Measurements from ENCODE around the gene HSP90AA1.

- TF ChIP-seq, protein P1, sequence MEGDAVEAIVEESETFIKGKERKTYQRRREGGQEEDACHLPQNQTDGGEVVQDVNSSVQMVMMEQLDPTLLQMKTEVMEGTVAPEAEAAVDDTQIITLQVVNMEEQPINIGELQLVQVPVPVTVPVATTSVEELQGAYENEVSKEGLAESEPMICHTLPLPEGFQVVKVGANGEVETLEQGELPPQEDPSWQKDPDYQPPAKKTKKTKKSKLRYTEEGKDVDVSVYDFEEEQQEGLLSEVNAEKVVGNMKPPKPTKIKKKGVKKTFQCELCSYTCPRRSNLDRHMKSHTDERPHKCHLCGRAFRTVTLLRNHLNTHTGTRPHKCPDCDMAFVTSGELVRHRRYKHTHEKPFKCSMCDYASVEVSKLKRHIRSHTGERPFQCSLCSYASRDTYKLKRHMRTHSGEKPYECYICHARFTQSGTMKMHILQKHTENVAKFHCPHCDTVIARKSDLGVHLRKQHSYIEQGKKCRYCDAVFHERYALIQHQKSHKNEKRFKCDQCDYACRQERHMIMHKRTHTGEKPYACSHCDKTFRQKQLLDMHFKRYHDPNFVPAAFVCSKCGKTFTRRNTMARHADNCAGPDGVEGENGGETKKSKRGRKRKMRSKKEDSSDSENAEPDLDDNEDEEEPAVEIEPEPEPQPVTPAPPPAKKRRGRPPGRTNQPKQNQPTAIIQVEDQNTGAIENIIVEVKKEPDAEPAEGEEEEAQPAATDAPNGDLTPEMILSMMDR (IDR thresholded peaks at IDR 0.05) = no peak
- no peak for TF ChIP-seq EP300 (IDR thresholded peaks at IDR 0.05)
- TF ChIP-seq POLR2A (IDR thresholded peaks at IDR 0.05) = no peak
Observed at GRCh38 chr14:102044566-102044965, 42.3 kb downstream of the HSP90AA1 start.

Data from suprapubic skin (tissue), 3 donors.